ENCODE data around the gene DAP.

The DAP gene

GRCh38 chr5:10761185-10761932 is at the start of gene DAP:
TSS of gene DAP (minus strand) at chr5:10761234. CDS start at chr5:10761068, 166 bp downstream.
- TF ChIP-seq FOXP2 (optimal IDR thresholded peaks at IDR 0.05; ENCODE audit: control extremely low read depth, extremely low read length, insufficient read depth) (no peak), EZH2 (IDR thresholded peaks at IDR 0.05) (no peak), POLR2AphosphoS5 (IDR thresholded peaks at IDR 0.05; ENCODE audit: borderline replicate concordance, low read depth, low read length) (peak; percentile 70)
- Histone ChIP-seq H3K9ac (ENCODE audit: insufficient read length) (peak within 1 kb of the TSS; percentile 82), H3K4me3 (peak within 1 kb of the TSS; percentile 91), H3K9me3 (ENCODE audit: low read depth, low read length) (no peaks in the 10 kb centered on the region), H3K27ac (peak within 1 kb of the TSS; percentile 73; the same call in 1 of the 2 replicates), H3K36me3 (ENCODE audit: insufficient read depth, low read length) (no peaks in the 10 kb centered on the region; the same call in 1 of the 2 replicates)
- DNase-seq (ENCODE audit: low read depth, low spot score): peak; percentile 10

- DNase-seq (ENCODE audit: low read depth, low spot score): no peak
- Histone ChIP-seq H3K27ac (no peak overlapping the region), H3K9ac (ENCODE audit: insufficient read length) (no peak overlapping the region), H3K4me3 (no peak overlapping the region), H3K9me3 (ENCODE audit: low read depth, low read length) (no peaks in the 10 kb centered on the region), H3K36me3 (ENCODE audit: insufficient read depth, low read length) (no peaks in the 10 kb centered on the region)
- TF ChIP-seq EZH2 (IDR thresholded peaks at IDR 0.05) (no peak), POLR2AphosphoS5 (IDR thresholded peaks at IDR 0.05; ENCODE audit: borderline replicate concordance, low read depth, low read length) (no peak), FOXP2 (optimal IDR thresholded peaks at IDR 0.05; ENCODE audit: control extremely low read depth, extremely low read length, insufficient read depth) (no peak)
Measured at GRCh38 chr5:10808347-10809226, 47.6 kb upstream of the DAP start.

GRCh38 chr5:10801931-10802666 is 41.1 kb upstream of the DAP start:
- H3K9me3 ChIP-seq (ENCODE audit: low read depth, low read length): no peaks in the 10 kb centered on the region
- TF ChIP-seq EZH2 (IDR thresholded peaks at IDR 0.05) (no peak), FOXP2 (optimal IDR thresholded peaks at IDR 0.05; ENCODE audit: control extremely low read depth, extremely low read length, insufficient read depth) (no peak), POLR2AphosphoS5 (IDR thresholded peaks at IDR 0.05; ENCODE audit: borderline replicate concordance, low read depth, low read length) (no peak)
- H3K27ac ChIP-seq: no peak overlapping the region
- no peaks in the 10 kb centered on the region for H3K36me3 ChIP-seq (ENCODE audit: insufficient read depth, low read length)
- no peak for DNase-seq (ENCODE audit: low read depth, low spot score)
- H3K4me3 ChIP-seq: no peak overlapping the region
- H3K9ac ChIP-seq (ENCODE audit: insufficient read length): no peak overlapping the region

GRCh38 chr5:10800852-10801251 is 39.8 kb upstream of the DAP start:
- H3K4me3 ChIP-seq: no peak overlapping the region
- no peak overlapping the region for H3K27ac ChIP-seq
- no peaks in the 10 kb centered on the region for H3K9me3 ChIP-seq (ENCODE audit: low read depth, low read length)
- no peak for TF ChIP-seq FOXP2 (optimal IDR thresholded peaks at IDR 0.05; ENCODE audit: control extremely low read depth, extremely low read length, insufficient read depth)
- no peak for TF ChIP-seq POLR2AphosphoS5 (IDR thresholded peaks at IDR 0.05; ENCODE audit: borderline replicate concordance, low read depth, low read length)
- TF ChIP-seq EZH2 (IDR thresholded peaks at IDR 0.05): no peak
- no peak overlapping the region for H3K9ac ChIP-seq (ENCODE audit: insufficient read length)
- no peaks in the 10 kb centered on the region for H3K36me3 ChIP-seq (ENCODE audit: insufficient read depth, low read length)
- DNase-seq (ENCODE audit: low read depth, low spot score): no peak

- TF ChIP-seq FOXP2 (optimal IDR thresholded peaks at IDR 0.05; ENCODE audit: control extremely low read depth, extremely low read length, insufficient read depth): no peak
- TF ChIP-seq POLR2AphosphoS5 (IDR thresholded peaks at IDR 0.05; ENCODE audit: borderline replicate concordance, low read depth, low read length): no peak
- TF ChIP-seq EZH2 (IDR thresholded peaks at IDR 0.05): no peak
- DNase-seq (ENCODE audit: low read depth, low spot score): no peak
Measured at GRCh38 chr5:10797261-10797660, 36.2 kb upstream of the DAP start.

GRCh38 chr5:10793785-10794184 is 32.8 kb upstream of the DAP start:
- TF ChIP-seq POLR2AphosphoS5 (IDR thresholded peaks at IDR 0.05; ENCODE audit: borderline replicate concordance, low read depth, low read length) (no peak), FOXP2 (optimal IDR thresholded peaks at IDR 0.05; ENCODE audit: control extremely low read depth, extremely low read length, insufficient read depth) (no peak), EZH2 (IDR thresholded peaks at IDR 0.05) (no peak)

More at GRCh38 chr5:10797261-10797660, 36.2 kb upstream of the DAP start:
- Histone ChIP-seq H3K9me3 (ENCODE audit: low read depth, low read length) (no peaks in the 10 kb centered on the region), H3K27ac (no peak overlapping the region), H3K4me3 (no peak overlapping the region), H3K36me3 (ENCODE audit: insufficient read depth, low read length) (no peaks in the 10 kb centered on the region), H3K9ac (ENCODE audit: insufficient read length) (no peak overlapping the region)

GRCh38 chr5:10792336-10792735 is 31.3 kb upstream of the DAP start:
- no peak overlapping the region for H3K9ac ChIP-seq (ENCODE audit: insufficient read length)
- H3K9me3 ChIP-seq (ENCODE audit: low read depth, low read length): no peaks in the 10 kb centered on the region
- TF ChIP-seq FOXP2 (optimal IDR thresholded peaks at IDR 0.05; ENCODE audit: control extremely low read depth, extremely low read length, insufficient read depth) (no peak), EZH2 (IDR thresholded peaks at IDR 0.05) (no peak)
- DNase-seq (ENCODE audit: low read depth, low spot score): no peak
- no peak overlapping the region for H3K27ac ChIP-seq
- no peak overlapping the region for H3K4me3 ChIP-seq
- no peaks in the 10 kb centered on the region for H3K36me3 ChIP-seq (ENCODE audit: insufficient read depth, low read length)

More at GRCh38 chr5:10793785-10794184, 32.8 kb upstream of the DAP start:
- Histone ChIP-seq H3K4me3 (no peak overlapping the region), H3K36me3 (ENCODE audit: insufficient read depth, low read length) (no peaks in the 10 kb centered on the region), H3K27ac (no peak overlapping the region), H3K9ac (ENCODE audit: insufficient read length) (no peak overlapping the region), H3K9me3 (ENCODE audit: low read depth, low read length) (no peaks in the 10 kb centered on the region)
- no peak for DNase-seq (ENCODE audit: low read depth, low spot score)

- H3K9ac ChIP-seq (ENCODE audit: insufficient read length): no peak overlapping the region
- H3K36me3 ChIP-seq (ENCODE audit: insufficient read depth, low read length): no peaks in the 10 kb centered on the region
- H3K27ac ChIP-seq: no peak overlapping the region
- no peaks in the 10 kb centered on the region for H3K9me3 ChIP-seq (ENCODE audit: low read depth, low read length)
- H3K4me3 ChIP-seq: no peak overlapping the region
- TF ChIP-seq EZH2 (IDR thresholded peaks at IDR 0.05) (no peak), FOXP2 (optimal IDR thresholded peaks at IDR 0.05; ENCODE audit: control extremely low read depth, extremely low read length, insufficient read depth) (no peak), POLR2AphosphoS5 (IDR thresholded peaks at IDR 0.05; ENCODE audit: borderline replicate concordance, low read depth, low read length) (no peak)
- DNase-seq (ENCODE audit: low read depth, low spot score): no peak
Measured at GRCh38 chr5:10789726-10790125, 28.7 kb upstream of the DAP start.
